Stomach (tissue), 9 donors: ENCODE measurements around the gene RREB1. TPM values are rescaled to one million over a fixed set of nuclear protein-coding genes. Genes with fewer than 3 reads are reported as not detected.
A peak's percentile ranks its signal among the peaks of the same experiment; 100 is the strongest.
"Not testable (repeated sequence)": the region's sequence is repeated elsewhere in the genome, so short reads cannot be mapped to it uniquely, and the experiment has no call there.

Source experiments
- DNase-seq, 2 donors: peaks; one replicate each; pipeline versions ENCODE4 v3.0.0 to v3.0.0-alpha.2; 2013 to 2019
- H3K27ac ChIP-seq, 5 donors: fragments of 200-600 bp in 4 of 5; sonication (generic) in 4 of 5; one replicate each; pipeline ENCODE4 v1.5.1; 2013 to 2019; ENCODE audit warnings: mild to moderate bottlenecking in 1 of 5, moderate library complexity in 1 of 5
- H3K27me3 ChIP-seq, 3 donors: fragments of 200-600 bp; sonication (generic); one replicate each; pipeline ENCODE4 v1.5.1; 2017 to 2019; ENCODE audit warnings: mixed run types in 1 of 3
- H3K36me3 ChIP-seq, 4 donors: fragments of 200-600 bp; sonication (generic); 1 replicate in 3 of 4; 2 replicates in 1 of 4; pipeline ENCODE4 v1.5.1; 2016 to 2019
- H3K4me1 ChIP-seq, 4 donors: fragments of 200-600 bp; sonication (generic); one replicate each; pipeline ENCODE4 v1.5.1; 2016 to 2019
- H3K4me3 ChIP-seq, 4 donors: fragments of 200-600 bp; sonication (generic) in 3 of 4; one replicate each; pipeline ENCODE4 v1.5.1; 2016 to 2019; ENCODE audit warnings: mild to moderate bottlenecking in 1 of 4
- H3K9me3 ChIP-seq, 4 donors: fragments of 200-600 bp; sonication (generic); one replicate each; pipeline ENCODE4 v1.5.1; 2016 to 2019
- EP300 ChIP-seq: sonication (generic); formaldehyde crosslinking; IDR thresholded peaks from one replicate; pipeline ENCODE4 v1.6.1; 2017; ENCODE audit warnings: antibody characterized with exemption
- POLR2A ChIP-seq, 4 donors: fragments of 450-650 bp; IDR thresholded peaks; one replicate each; pipeline ENCODE4 v1.6.1; 2016; ENCODE audit warnings: antibody characterized with exemption in 4 of 4, control low read depth in 2 of 4, mild to moderate bottlenecking in 1 of 4, moderate library complexity in 1 of 4
- POLR2AphosphoS5 ChIP-seq, 3 donors: sonication (generic); formaldehyde crosslinking; IDR thresholded peaks; one replicate each; pipeline ENCODE4 v1.6.1; 2016; ENCODE audit warnings: antibody characterized with exemption in 3 of 3
- WGBS, 5 donors: extraction: QIAGEN DNeasy Blood & Tissue Kit in 3 of 5; methylation state at CpG; one replicate each; pipeline versions ENCODE4 v1.1.5 to v1.1.7; 2013 to 2018; 5-methylcytosine and 5-hydroxymethylcytosine counted together
- intact Hi-C: fragments of 100-400 bp; cut with DNase I; formaldehyde crosslinking; loops from one replicate; pipeline ENCODE4 v1.15.1; 2023; ENCODE audit warnings: low total_unique reads
- polyA plus RNA-seq, 3 donors: library from polyadenylated mRNA; stranded (reverse); fragments of 200-250 nt; gene quantifications; one replicate each; pipeline ENCODE4 v1.2.3, GENCODE V29; 2013
- total RNA-seq, 5 donors: library from RNA; depleted of rRNA; stranded (reverse); fragments of >200 nt; gene quantifications; one replicate each; pipeline versions ENCODE4 v1.1.0 to v1.2.3, GENCODE V29; 2014 to 2016
- TF ChIP-seq, protein P1 (sequence below), 7 experiments: fragments of 450-650 bp in 4 of 7; fragments of 200-600 bp in 3 of 7; sonication (generic) in 3 of 7; IDR thresholded peaks; one replicate each; pipeline ENCODE4 v1.5.1; 2016 to 2019; ENCODE audit warnings: antibody characterized with exemption in 7 of 7, control low read depth in 2 of 7, mild to moderate bottlenecking in 1 of 7
- donor health status: healthy with polysubstance abuse.
- donor health status: Bipolar disorder and iron deficiency.
- donor health status: healthy.

Gene RREB1
- total and polyA plus RNA-seq, 8 donors, result 4.0 to 125 (median 45.3) TPM

DNA sequence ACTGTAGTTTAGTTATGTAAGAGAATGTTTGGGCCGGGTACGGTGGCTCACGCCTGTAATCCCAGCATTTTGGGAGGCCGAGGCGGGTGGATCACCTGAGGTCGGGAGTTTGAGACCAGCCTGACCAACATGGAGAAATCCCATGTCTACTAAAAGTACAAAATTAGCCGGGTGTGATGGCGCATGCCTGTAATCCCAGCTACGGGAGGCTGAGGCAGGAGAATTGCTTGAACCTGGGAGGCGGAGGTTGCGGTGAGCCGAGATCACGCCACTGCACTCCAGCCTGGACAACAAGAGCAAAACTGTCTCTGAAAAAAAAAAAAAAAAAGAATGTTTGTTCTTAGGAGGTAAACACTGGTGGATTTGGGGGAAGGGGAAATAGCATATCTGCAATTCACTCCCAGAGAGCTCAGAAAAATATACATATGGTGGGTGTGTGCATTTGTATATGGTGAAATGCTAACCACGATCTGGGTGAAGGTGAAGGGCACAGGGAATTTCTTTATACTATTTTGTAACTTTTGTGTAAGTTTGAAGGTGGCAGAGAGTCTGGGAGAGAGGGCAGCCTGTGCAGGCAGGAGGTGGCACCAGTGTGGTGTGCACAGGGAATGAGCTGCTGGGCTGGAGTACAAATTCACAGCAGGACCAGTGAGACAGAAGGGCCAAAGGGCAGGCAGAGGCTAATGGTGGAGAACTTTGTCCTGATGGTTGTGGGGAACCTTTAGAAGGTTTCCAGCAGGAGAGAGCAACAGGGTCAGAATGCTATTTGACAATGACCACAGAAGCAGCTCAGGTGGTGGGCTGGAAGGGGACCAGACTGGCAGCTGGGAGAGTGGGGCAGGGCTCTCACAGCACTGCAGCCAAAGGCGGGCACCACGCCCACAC lies 162.8 kb downstream of the RREB1 start:
- H3K27ac ChIP-seq, result no peak overlapping the region
- no peaks in the 10 kb centered on the region for H3K27me3 ChIP-seq
- 77 to 87% (median 80%) methylated on average over 16 of the region's 16 CpGs for WGBS, 5 donors
- no peaks in the 10 kb centered on the region for H3K36me3 ChIP-seq
- TF ChIP-seq POLR2A (IDR thresholded peaks at IDR 0.05) (no peak), EP300 (no peak), POLR2AphosphoS5 (IDR thresholded peaks at IDR 0.05) (no peak)
- TF ChIP-seq, protein P1, sequence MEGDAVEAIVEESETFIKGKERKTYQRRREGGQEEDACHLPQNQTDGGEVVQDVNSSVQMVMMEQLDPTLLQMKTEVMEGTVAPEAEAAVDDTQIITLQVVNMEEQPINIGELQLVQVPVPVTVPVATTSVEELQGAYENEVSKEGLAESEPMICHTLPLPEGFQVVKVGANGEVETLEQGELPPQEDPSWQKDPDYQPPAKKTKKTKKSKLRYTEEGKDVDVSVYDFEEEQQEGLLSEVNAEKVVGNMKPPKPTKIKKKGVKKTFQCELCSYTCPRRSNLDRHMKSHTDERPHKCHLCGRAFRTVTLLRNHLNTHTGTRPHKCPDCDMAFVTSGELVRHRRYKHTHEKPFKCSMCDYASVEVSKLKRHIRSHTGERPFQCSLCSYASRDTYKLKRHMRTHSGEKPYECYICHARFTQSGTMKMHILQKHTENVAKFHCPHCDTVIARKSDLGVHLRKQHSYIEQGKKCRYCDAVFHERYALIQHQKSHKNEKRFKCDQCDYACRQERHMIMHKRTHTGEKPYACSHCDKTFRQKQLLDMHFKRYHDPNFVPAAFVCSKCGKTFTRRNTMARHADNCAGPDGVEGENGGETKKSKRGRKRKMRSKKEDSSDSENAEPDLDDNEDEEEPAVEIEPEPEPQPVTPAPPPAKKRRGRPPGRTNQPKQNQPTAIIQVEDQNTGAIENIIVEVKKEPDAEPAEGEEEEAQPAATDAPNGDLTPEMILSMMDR (IDR thresholded peaks at IDR 0.05), result no peak
- no peak overlapping the region for H3K4me3 ChIP-seq
- DNase-seq, result peak in 1 of 2 donors; percentile 62
- peaks cover 0 to 18% (median 12%) of the 10 kb centered on the region in 4 donors for H3K4me1 ChIP-seq
- H3K9me3 ChIP-seq, result no peaks in the 10 kb centered on the region
- intact Hi-C loops, result loop anchor here (10.0 kb wide), 1 partner anchor 344 kb away; no protein-coding TSS in a partner anchor

DNA sequence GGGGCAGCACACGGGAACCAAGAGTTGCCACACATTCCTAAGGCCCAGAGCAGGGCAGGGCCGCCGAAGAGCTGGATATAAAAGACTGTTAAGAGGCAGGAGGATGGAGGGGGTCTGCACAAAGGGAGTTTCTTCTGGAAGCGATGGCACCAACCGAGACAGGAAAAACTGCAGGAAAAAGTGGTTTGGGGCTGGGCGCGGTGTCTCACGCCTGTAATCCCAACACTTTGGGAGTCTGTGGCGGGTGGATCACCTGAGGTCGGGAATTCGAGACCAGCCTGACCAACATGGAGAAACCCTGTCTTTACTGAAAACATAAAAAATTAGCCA lies 163.4 kb downstream of the RREB1 start:
- no peak overlapping the region for H3K27ac ChIP-seq
- DNase-seq, result no peak
- H3K9me3 ChIP-seq, result no peaks in the 10 kb centered on the region
- H3K27me3 ChIP-seq, result no peaks in the 10 kb centered on the region
- H3K4me3 ChIP-seq, result no peak overlapping the region
- TF ChIP-seq EP300 (no peak), POLR2A (IDR thresholded peaks at IDR 0.05) (no peak), POLR2AphosphoS5 (IDR thresholded peaks at IDR 0.05) (no peak)
- TF ChIP-seq, protein P1 (IDR thresholded peaks at IDR 0.05), result no peak
- H3K4me1 ChIP-seq, result peaks cover 0 to 18% (median 12%) of the 10 kb centered on the region in 4 donors
- intact Hi-C loops, result loop anchor here (10.0 kb wide), 1 partner anchor 344 kb away; no protein-coding TSS in a partner anchor
- 65 to 81% (median 68%) methylated on average over 11 of the region's 11 CpGs for WGBS, 5 donors
- no peaks in the 10 kb centered on the region for H3K36me3 ChIP-seq

DNA sequence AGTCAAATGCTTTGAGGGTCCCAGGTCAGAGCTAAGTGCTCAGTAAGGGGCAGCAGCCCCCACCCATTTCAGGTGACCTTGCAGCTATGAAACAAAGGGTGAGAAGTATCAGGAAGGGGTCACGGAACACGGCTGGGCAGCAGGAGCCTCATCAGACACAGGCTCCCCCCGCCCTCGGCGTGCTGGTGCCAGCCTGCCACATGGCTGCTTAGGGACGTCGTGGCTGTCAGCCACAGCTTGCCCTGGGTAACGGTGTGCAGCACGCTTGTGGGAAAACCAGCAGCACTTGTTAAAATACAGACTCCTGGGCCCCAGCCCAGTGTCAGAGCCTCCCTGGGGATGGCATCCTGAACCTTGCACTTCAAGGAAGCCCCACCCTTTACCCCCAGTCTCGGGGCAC lies 165.9 kb downstream of the RREB1 start:
- Histone ChIP-seq H3K36me3 (no peaks in the 10 kb centered on the region), H3K9me3 (no peaks in the 10 kb centered on the region), H3K4me1 (peaks cover 6 to 24% (median 12%) of the 10 kb centered on the region in 4 donors), H3K27ac (no peak overlapping the region), H3K4me3 (no peak overlapping the region), H3K27me3 (no peaks in the 10 kb centered on the region)
- TF ChIP-seq EP300, result no peak
- TF ChIP-seq POLR2A (IDR thresholded peaks at IDR 0.05), result no peak
- TF ChIP-seq POLR2AphosphoS5 (IDR thresholded peaks at IDR 0.05), result no peak
- TF ChIP-seq, protein P1 (IDR thresholded peaks at IDR 0.05), result no peak
- intact Hi-C loops, result loop anchor here (10.0 kb wide), 1 partner anchor 341 kb away; no protein-coding TSS in a partner anchor
- WGBS, 5 donors, result 66 to 79% (median 75%) methylated on average over 4 to 10 of the region's 10 CpGs
- DNase-seq, result no peak

DNA sequence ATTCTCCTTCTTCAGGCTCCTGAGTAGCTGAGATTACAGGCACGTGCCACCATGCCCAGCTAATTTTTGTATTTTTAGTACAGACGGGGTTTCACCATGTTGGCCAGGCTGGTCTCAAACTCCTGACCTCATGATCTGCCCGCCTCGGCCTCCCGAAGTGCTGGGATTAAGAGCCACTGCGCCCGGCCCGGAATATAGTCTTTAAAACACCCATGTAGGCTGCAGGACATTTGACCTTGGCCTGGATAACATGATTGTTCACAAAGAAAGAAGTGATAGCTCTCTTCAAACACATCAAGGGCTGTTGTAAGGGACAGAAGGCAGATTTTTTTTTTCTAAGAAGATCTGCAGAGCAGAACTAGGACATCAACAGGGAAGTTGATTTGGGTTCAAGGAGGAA lies 166.8 kb downstream of the RREB1 start:
- not testable (repeated sequence) for H3K27ac ChIP-seq, H3K36me3 ChIP-seq, DNase-seq, H3K4me3 ChIP-seq, H3K27me3 ChIP-seq, H3K9me3 ChIP-seq
- peaks cover 7 to 32% (median 16%) of the 10 kb centered on the region in 4 donors for H3K4me1 ChIP-seq
- WGBS, 5 donors, result 77 to 81% (median 78%) methylated on average over 7 to 8 of the region's 8 CpGs
- intact Hi-C loops, result loop anchor here (10.0 kb wide), 1 partner anchor 340 kb away; no protein-coding TSS in a partner anchor

DNA sequence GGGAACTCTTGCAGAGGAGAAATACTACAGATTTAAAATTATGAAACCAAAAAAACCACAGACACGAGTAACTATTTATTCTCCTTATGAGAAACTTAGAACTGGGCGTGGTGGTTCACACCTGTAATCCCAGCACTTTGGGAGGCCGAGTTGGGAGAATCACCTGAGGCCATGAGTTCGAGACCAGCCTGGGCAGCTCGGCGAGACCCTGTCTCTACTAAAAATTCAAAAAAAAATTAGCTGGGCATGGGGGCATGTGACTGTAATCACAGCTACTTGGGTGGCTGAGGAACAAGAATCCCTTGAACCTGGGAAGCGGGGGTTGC lies 168.4 kb downstream of the RREB1 start:
- intact Hi-C loops, result loop anchor here (10.0 kb wide), 1 partner anchor 339 kb away; no protein-coding TSS in a partner anchor
- Histone ChIP-seq H3K4me1 (peaks cover 7 to 26% (median 12%) of the 10 kb centered on the region in 4 donors), H3K4me3 (no peak overlapping the region), H3K27ac (no peak overlapping the region), H3K27me3 (no peaks in the 10 kb centered on the region), H3K36me3 (no peaks in the 10 kb centered on the region), H3K9me3 (no peaks in the 10 kb centered on the region)
- 57 to 73% (median 60%) methylated on average over 7 of the region's 7 CpGs for WGBS, 5 donors
- DNase-seq, result no peak
- TF ChIP-seq POLR2A (IDR thresholded peaks at IDR 0.05) (no peak), EP300 (no peak), POLR2AphosphoS5 (IDR thresholded peaks at IDR 0.05) (no peak)
- TF ChIP-seq, protein P1 (IDR thresholded peaks at IDR 0.05), result no peak
